Epithelial cell of proximal tubule (primary cell): Measurements from ENCODE around the gene KPNB1. TPM values are rescaled to one million over a fixed set of nuclear protein-coding genes. Genes with fewer than 3 reads are reported as not detected.

ENCODE experiments used
- DNase-seq: peaks from one replicate; pipeline ENCODE4 v3.0.0-alpha.2; 2011; ENCODE audit warnings: low read depth
- H3K4me3 ChIP-seq: 2 replicates; pipeline ENCODE4 v1.5.1; 2011; ENCODE audit warnings: low read depth, mild to moderate bottlenecking, low read length
- CTCF ChIP-seq: conservative IDR thresholded peaks from 2 replicates; pipeline ENCODE4 v1.5.1; 2012; ENCODE audit warnings: low read depth, mild to moderate bottlenecking, low read length
- total RNA-seq: library from RNA; depleted of rRNA; stranded (reverse); fragments of >200 nt; gene quantifications from 2 replicates; pipeline ENCODE4 v1.2.3, GENCODE V29; 2015

The KPNB1 gene
- total RNA-seq, 1 donor from 2014 or later, result 392 TPM

GRCh38 chr17:47707056-47707804 is 57.5 kb downstream of the KPNB1 start:
- H3K4me3 ChIP-seq, result no peak overlapping the region
- TF ChIP-seq CTCF, result no peak
- DNase-seq, result no peak

GRCh38 chr17:47707884-47708283 is 58.2 kb downstream of the KPNB1 start:
- TF ChIP-seq CTCF, result no peak
- DNase-seq, result no peak
- H3K4me3 ChIP-seq, result no peak overlapping the region

GRCh38 chr17:47708312-47708863 is 58.7 kb downstream of the KPNB1 start:
- no peak for DNase-seq
- TF ChIP-seq CTCF, result no peak

GRCh38 chr17:47708864-47709541 is 59.3 kb downstream of the KPNB1 start:
- H3K4me3 ChIP-seq, result no peak overlapping the region
- TF ChIP-seq CTCF, result no peak
- no peak for DNase-seq

More at GRCh38 chr17:47708312-47708863, 58.7 kb downstream of the KPNB1 start:
- H3K4me3 ChIP-seq, result no peak overlapping the region

GRCh38 chr17:47709594-47709993 is 59.9 kb downstream of the KPNB1 start:
- no peak for DNase-seq
- no peak for TF ChIP-seq CTCF

GRCh38 chr17:47711366-47712099 is 61.8 kb downstream of the KPNB1 start:
- no peak for DNase-seq
- H3K4me3 ChIP-seq, result no peak overlapping the region
- no peak for TF ChIP-seq CTCF

More at GRCh38 chr17:47709594-47709993, 59.9 kb downstream of the KPNB1 start:
- no peak overlapping the region for H3K4me3 ChIP-seq
